H9 (cell line): ENCODE measurements around the gene OR2K2. TPM values are rescaled to one million over a fixed set of nuclear protein-coding genes. Genes with fewer than 3 reads are reported as not detected.

ENCODE experiments used
- DNase-seq: peaks from one replicate; pipeline ENCODE4 v3.0.0-alpha.2; 2017
- H2AFZ ChIP-seq: one replicate; pipeline ENCODE4 v1.6.1; 2013; ENCODE audit warnings: mild to moderate bottlenecking, low read length, control low read depth, moderate library complexity
- H2AK5ac ChIP-seq: 2 replicates; pipeline ENCODE4 v1.6.1; 2013; ENCODE audit warnings: low read length, control low read depth, mixed read lengths; ENCODE audit not compliant: insufficient read length
- H2BK120ac ChIP-seq: one replicate; pipeline ENCODE4 v1.6.1; 2013; ENCODE audit warnings: low read depth, mild to moderate bottlenecking, low read length, control low read depth, inconsistent platforms; ENCODE audit not compliant: poor library complexity, severe bottlenecking
- H2BK12ac ChIP-seq: 2 replicates; pipeline ENCODE4 v1.6.1; 2013; ENCODE audit warnings: low read length, control low read depth, mixed read lengths, low read depth; ENCODE audit not compliant: insufficient read length
- H2BK15ac ChIP-seq: 2 replicates; pipeline ENCODE4 v1.6.1; 2013; ENCODE audit warnings: low read depth, low read length, control low read depth
- H2BK20ac ChIP-seq: one replicate; pipeline ENCODE4 v1.6.1; 2013; ENCODE audit warnings: low read depth, mild to moderate bottlenecking, low read length, control low read depth, inconsistent platforms; ENCODE audit not compliant: poor library complexity, severe bottlenecking
- H2BK5ac ChIP-seq: 2 replicates; pipeline ENCODE4 v1.6.1; 2013; ENCODE audit warnings: low read length, control low read depth, mixed read lengths; ENCODE audit not compliant: insufficient read length
- H3K14ac ChIP-seq: 2 replicates; pipeline ENCODE4 v1.6.1; 2013; ENCODE audit warnings: low read length, control low read depth; ENCODE audit not compliant: insufficient read depth
- H3K18ac ChIP-seq: 2 replicates; pipeline ENCODE4 v1.6.1; 2013; ENCODE audit warnings: low read depth, mild to moderate bottlenecking, mixed read lengths, low read length, control low read depth; ENCODE audit not compliant: insufficient read length
- H3K23ac ChIP-seq: 2 replicates; pipeline ENCODE4 v1.6.1; 2013; ENCODE audit warnings: low read length, control low read depth, mixed read lengths, low read depth; ENCODE audit not compliant: insufficient read length
- H3K23me2 ChIP-seq: 2 replicates; pipeline ENCODE4 v1.6.1; 2013; ENCODE audit warnings: low read depth, mild to moderate bottlenecking, mixed read lengths, low read length, control low read depth; ENCODE audit not compliant: insufficient read length, poor library complexity, severe bottlenecking
- H3K27ac ChIP-seq: 2 replicates; pipeline ENCODE4 v1.5.1; 2013; ENCODE audit warnings: low read length, control low read depth, mixed read lengths, low read depth; ENCODE audit not compliant: insufficient read length
- H3K27me3 ChIP-seq: 2 replicates; pipeline ENCODE4 v1.6.1; 2013; ENCODE audit warnings: low read length, control low read depth, inconsistent platforms; ENCODE audit not compliant: insufficient read depth
- H3K4ac ChIP-seq: 2 replicates; pipeline ENCODE4 v1.6.1; 2013; ENCODE audit warnings: low read depth, mild to moderate bottlenecking, control low read depth, inconsistent platforms, low read length, moderate library complexity
- H3K4me1 ChIP-seq: 2 replicates; pipeline ENCODE4 v1.6.1; 2013; ENCODE audit warnings: low read length, control low read depth, inconsistent platforms; ENCODE audit not compliant: insufficient read depth
- H3K4me2 ChIP-seq: 2 replicates; pipeline ENCODE4 v1.6.1; 2013; ENCODE audit warnings: low read length, control low read depth, mixed read lengths; ENCODE audit not compliant: insufficient read length, insufficient read depth
- H3K56ac ChIP-seq: 2 replicates; pipeline ENCODE4 v1.6.1; 2013; ENCODE audit warnings: low read depth, mild to moderate bottlenecking, mixed read lengths, low read length, control low read depth; ENCODE audit not compliant: insufficient read length
- H3K79me1 ChIP-seq: 2 replicates; pipeline ENCODE4 v1.6.1; 2013; ENCODE audit warnings: low read depth, mild to moderate bottlenecking, moderate library complexity, low read length, control low read depth, inconsistent platforms; ENCODE audit not compliant: insufficient read depth, poor library complexity, severe bottlenecking
- H3K79me2 ChIP-seq: 2 replicates; pipeline ENCODE4 v1.6.1; 2013; ENCODE audit warnings: low read length, control low read depth, inconsistent platforms; ENCODE audit not compliant: insufficient read depth
- H3K9ac ChIP-seq: 2 replicates; pipeline ENCODE4 v1.6.1; 2013; ENCODE audit warnings: low read length, control low read depth, mixed read lengths; ENCODE audit not compliant: insufficient read length; ENCODE audit errors: extremely low read depth
- H3K9me3 ChIP-seq: one replicate; pipeline ENCODE4 v1.6.1; 2013; ENCODE audit warnings: low read depth, low read length, inconsistent platforms; ENCODE audit not compliant: control insufficient read depth
- H3T11ph ChIP-seq: one replicate; pipeline ENCODE4 v1.6.1; 2013; ENCODE audit warnings: mild to moderate bottlenecking, low read length, control low read depth, inconsistent platforms
- H4K20me1 ChIP-seq: one replicate; pipeline ENCODE4 v1.6.1; 2013; ENCODE audit not compliant: control insufficient read depth, insufficient read length, insufficient read depth
- H4K5ac ChIP-seq: 2 replicates; pipeline ENCODE4 v1.6.1; 2013; ENCODE audit warnings: low read depth, mild to moderate bottlenecking, mixed read lengths, low read length, control low read depth; ENCODE audit not compliant: insufficient read length
- H4K8ac ChIP-seq: replicated peaks from 2 replicates; pipeline ENCODE4 v1.6.1; 2013; ENCODE audit warnings: low read length, control low read depth, mixed read lengths, low read depth; ENCODE audit not compliant: insufficient read length
- H4K91ac ChIP-seq: 2 replicates; pipeline ENCODE4 v1.6.1; 2013; ENCODE audit warnings: low read depth, mild to moderate bottlenecking, moderate library complexity, mixed read lengths, low read length, control low read depth; ENCODE audit not compliant: insufficient read length
- H3K27ac Mint-ChIP-seq, 3 experiments: 2 replicates in 2 of 3; 3 replicates in 1 of 3; pipeline ENCODE4 v1.8.0; 2020 to 2021; ENCODE audit warnings: mixed read lengths in 3 of 3, mild to moderate bottlenecking in 1 of 3, moderate library complexity in 1 of 3
- H3K27me3 Mint-ChIP-seq: 2 replicates; pipeline ENCODE4 v1.8.0; 2021; ENCODE audit warnings: low read depth, mild to moderate bottlenecking, moderate library complexity, mixed read lengths
- H3K36me3 Mint-ChIP-seq, 3 experiments: 2 replicates in 2 of 3; 3 replicates in 1 of 3; pipeline ENCODE4 v1.8.0; 2020 to 2021; ENCODE audit warnings: low read depth in 3 of 3, mixed read lengths in 3 of 3; ENCODE audit not compliant: insufficient read depth in 1 of 3
- H3K4me1 Mint-ChIP-seq, 2 experiments: 2 replicates each; pipeline ENCODE4 v1.8.0; 2020; ENCODE audit warnings: mixed read lengths in 2 of 2
- H3K4me3 Mint-ChIP-seq, 2 experiments: 2 replicates in 1 of 2; 3 replicates in 1 of 2; pipeline ENCODE4 v1.8.0; 2020 to 2021; ENCODE audit warnings: mild to moderate bottlenecking in 2 of 2, mixed read lengths in 2 of 2, moderate library complexity in 1 of 2
- H3K9me3 Mint-ChIP-seq, 2 experiments: 2 replicates in 1 of 2; 3 replicates in 1 of 2; pipeline ENCODE4 v1.8.0; 2020; ENCODE audit warnings: mild to moderate bottlenecking in 2 of 2, mixed read lengths in 2 of 2, moderate library complexity in 1 of 2
- WGBS: extraction: QIAGEN DNeasy Blood & Tissue Kit; methylation state at CpG from one replicate; pipeline ENCODE4 v1.1.7; 2013; ENCODE audit warnings: missing lambda C conversion rate, low lambda C conversion rate, mixed read lengths; ENCODE audit not compliant: insufficient read length; ENCODE audit errors: extremely low coverage; 5-methylcytosine and 5-hydroxymethylcytosine counted together
- total RNA-seq: library from RNA; stranded (reverse); gene quantifications from 2 replicates; pipeline ENCODE4 v1.2.1, GENCODE V29; 2021
- TF ChIP-seq, protein P1 (sequence below): fragments of 200-600 bp; sonication (generic); conservative IDR thresholded peaks from 3 replicates; pipeline ENCODE4 v1.8.0; 2021; ENCODE audit warnings: antibody characterized with exemption, mild to moderate bottlenecking

The OR2K2 gene
- total RNA-seq, 1 experiment from 2014 or later = not detected

DNA sequence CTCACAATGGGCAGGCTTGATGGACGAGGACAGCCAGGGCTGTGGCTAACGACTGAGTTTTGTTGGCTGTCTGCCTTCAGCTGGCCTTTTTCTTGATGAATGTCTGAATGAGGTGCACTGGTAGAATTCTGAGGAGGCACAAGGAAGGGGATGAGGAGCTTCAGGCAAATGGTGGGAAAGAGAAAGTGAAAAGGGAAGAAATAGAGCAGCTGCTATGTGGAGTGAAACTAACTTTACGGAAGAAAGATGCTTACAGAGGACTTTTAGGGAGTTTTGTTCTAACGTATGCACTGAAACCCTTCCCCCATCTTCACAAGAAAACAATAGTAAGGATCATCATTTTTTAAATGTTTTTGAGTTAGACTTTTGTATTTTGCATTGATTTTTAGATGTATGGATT, 45.3 kb downstream of the OR2K2 start:
- H3K23me2 ChIP-seq = no peaks in the 10 kb centered on the region
- Mint-ChIP-seq H3K27ac (peak overlapping the region in 1 of 3 experiments; percentile 33; a peak in 2 of 7 replicates), H3K9me3 (no peaks in the 10 kb centered on the region), H3K27me3 (peaks cover 1% of the 10 kb centered on the region; the same call in 1 of the 2 replicates), H3K36me3 (no peaks in the 10 kb centered on the region), H3K4me1 (peaks cover 2 to 4% of the 10 kb centered on the region in 2 experiments; a peak in 2 of 4 replicates), H3K4me3 (no peak overlapping the region)
- H2BK15ac ChIP-seq = no peak overlapping the region; the same call in 1 of the 2 replicates
- no peaks in the 10 kb centered on the region for H3K79me1 ChIP-seq
- H3K14ac ChIP-seq = peak overlapping the region; percentile 57; the same call in 1 of the 2 replicates
- no peak overlapping the region for H3K4me2 ChIP-seq
- no peak overlapping the region for H2BK5ac ChIP-seq
- TF ChIP-seq, protein P1, sequence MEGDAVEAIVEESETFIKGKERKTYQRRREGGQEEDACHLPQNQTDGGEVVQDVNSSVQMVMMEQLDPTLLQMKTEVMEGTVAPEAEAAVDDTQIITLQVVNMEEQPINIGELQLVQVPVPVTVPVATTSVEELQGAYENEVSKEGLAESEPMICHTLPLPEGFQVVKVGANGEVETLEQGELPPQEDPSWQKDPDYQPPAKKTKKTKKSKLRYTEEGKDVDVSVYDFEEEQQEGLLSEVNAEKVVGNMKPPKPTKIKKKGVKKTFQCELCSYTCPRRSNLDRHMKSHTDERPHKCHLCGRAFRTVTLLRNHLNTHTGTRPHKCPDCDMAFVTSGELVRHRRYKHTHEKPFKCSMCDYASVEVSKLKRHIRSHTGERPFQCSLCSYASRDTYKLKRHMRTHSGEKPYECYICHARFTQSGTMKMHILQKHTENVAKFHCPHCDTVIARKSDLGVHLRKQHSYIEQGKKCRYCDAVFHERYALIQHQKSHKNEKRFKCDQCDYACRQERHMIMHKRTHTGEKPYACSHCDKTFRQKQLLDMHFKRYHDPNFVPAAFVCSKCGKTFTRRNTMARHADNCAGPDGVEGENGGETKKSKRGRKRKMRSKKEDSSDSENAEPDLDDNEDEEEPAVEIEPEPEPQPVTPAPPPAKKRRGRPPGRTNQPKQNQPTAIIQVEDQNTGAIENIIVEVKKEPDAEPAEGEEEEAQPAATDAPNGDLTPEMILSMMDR = no peak
- no peak overlapping the region for H3K9ac ChIP-seq
- no peak overlapping the region for H2AK5ac ChIP-seq
- no peak overlapping the region for H4K5ac ChIP-seq
- no peak overlapping the region for H4K91ac ChIP-seq
- H3K4me1 ChIP-seq = no peaks in the 10 kb centered on the region
- H3K23ac ChIP-seq = no peak overlapping the region
- no peaks in the 10 kb centered on the region for H4K20me1 ChIP-seq
- no CpG with 5 or more reads among the region's 4 CpGs for WGBS
- H2AFZ ChIP-seq = no peak overlapping the region
- no peak overlapping the region for H2BK12ac ChIP-seq
- no peak overlapping the region for H4K8ac ChIP-seq
- H3K27ac ChIP-seq = no peak overlapping the region
- H3K56ac ChIP-seq = no peak overlapping the region
- no peak for DNase-seq
- no peak overlapping the region for H3K4ac ChIP-seq
- no peak overlapping the region for H3T11ph ChIP-seq
- no peak overlapping the region for H2BK20ac ChIP-seq
- no peaks in the 10 kb centered on the region for H3K9me3 ChIP-seq
- no peaks in the 10 kb centered on the region for H3K27me3 ChIP-seq
- H2BK120ac ChIP-seq = no peak overlapping the region
- H3K79me2 ChIP-seq = no peaks in the 10 kb centered on the region
- no peak overlapping the region for H3K18ac ChIP-seq
